Suprapubic skin (tissue), 4 donors: Measurements from ENCODE around the gene MYH14. TPM values are rescaled to one million over a fixed set of nuclear protein-coding genes. Genes with fewer than 3 reads are reported as not detected.
A peak's percentile ranks its signal among the peaks of the same experiment; 100 is the strongest.

Experiments used
- DNase-seq, 2 donors: peaks; one replicate each; pipeline ENCODE4 v3.0.0-alpha.2; 2019; ENCODE audit warnings: low spot score in 2 of 2
- H3K27ac ChIP-seq: fragments of 200-600 bp; sonication (generic); one replicate; pipeline ENCODE4 v1.5.1; 2019
- H3K27me3 ChIP-seq: fragments of 200-600 bp; sonication (generic); one replicate; pipeline ENCODE4 v1.5.1; 2019
- H3K36me3 ChIP-seq: fragments of 200-600 bp; sonication (generic); one replicate; pipeline ENCODE4 v1.5.1; 2019
- H3K4me1 ChIP-seq: fragments of 200-600 bp; sonication (generic); one replicate; pipeline ENCODE4 v1.5.1; 2019
- H3K4me3 ChIP-seq: fragments of 200-600 bp; sonication (generic); one replicate; pipeline ENCODE4 v1.5.1; 2019; ENCODE audit warnings: mild to moderate bottlenecking
- H3K9me3 ChIP-seq: fragments of 200-600 bp; sonication (generic); one replicate; pipeline ENCODE4 v1.5.1; 2019
- CTCF ChIP-seq, 2 donors: fragments of 200-600 bp in 1 of 2; fragments of 450-650 bp in 1 of 2; sonication (generic) in 1 of 2; IDR thresholded peaks; one replicate each; pipeline ENCODE4 v1.5.1; 2016 to 2019; ENCODE audit warnings: antibody characterized with exemption in 2 of 2, mild to moderate bottlenecking in 1 of 2, moderate library complexity in 1 of 2
- EP300 ChIP-seq: sonication (generic); formaldehyde crosslinking; IDR thresholded peaks from one replicate; pipeline ENCODE4 v1.6.1; 2017; ENCODE audit warnings: antibody characterized with exemption
- POLR2A ChIP-seq, 2 donors: fragments of 450-650 bp; IDR thresholded peaks; one replicate each; pipeline ENCODE4 v1.6.1; 2017; ENCODE audit warnings: antibody characterized with exemption in 2 of 2, mild to moderate bottlenecking in 2 of 2, moderate library complexity in 2 of 2
- POLR2AphosphoS5 ChIP-seq, 3 donors: sonication (generic); formaldehyde crosslinking; IDR thresholded peaks; one replicate each; pipeline ENCODE4 v1.6.1; 2017; ENCODE audit warnings: antibody characterized with exemption in 3 of 3
- WGBS: methylation state at CpG from one replicate; pipeline ENCODE4 v1.1.5; 2018; 5-methylcytosine and 5-hydroxymethylcytosine counted together
- total RNA-seq, 4 donors: library from RNA; depleted of rRNA; stranded (reverse); fragments of >200 nt; gene quantifications; one replicate each; pipeline ENCODE4 v1.1.0, GENCODE V29; 2016

Gene MYH14
- total RNA-seq, 4 donors from 2014 or later, result 84.8 to 116 (median 104) TPM

- Histone ChIP-seq H3K4me3 (no peak overlapping the region), H3K36me3 (peaks cover 14% of the 10 kb centered on the region), H3K27me3 (no peaks in the 10 kb centered on the region), H3K4me1 (no peaks in the 10 kb centered on the region), H3K27ac (no peak overlapping the region), H3K9me3 (no peaks in the 10 kb centered on the region)
- 93% methylated on average over 8 of the region's 10 CpGs for WGBS
- no peak for DNase-seq
- TF ChIP-seq CTCF (IDR thresholded peaks at IDR 0.05) (no peak), POLR2A (IDR thresholded peaks at IDR 0.05) (no peak), EP300 (no peak), POLR2AphosphoS5 (IDR thresholded peaks at IDR 0.05) (no peak)
These were observed 53.7 kb downstream of the MYH14 start for GRCh38 chr19:50257141-50257540.

- H3K36me3 ChIP-seq, result peaks cover 13% of the 10 kb centered on the region
- H3K27ac ChIP-seq, result no peak overlapping the region
- peak; percentile 10 to 13 for TF ChIP-seq CTCF (IDR thresholded peaks at IDR 0.05)
- no peak for TF ChIP-seq POLR2A (IDR thresholded peaks at IDR 0.05)
- H3K27me3 ChIP-seq, result no peaks in the 10 kb centered on the region
- no peaks in the 10 kb centered on the region for H3K4me1 ChIP-seq
- no peak for DNase-seq
- H3K4me3 ChIP-seq, result no peak overlapping the region
- WGBS, result 46% methylated on average over 14 of the region's 25 CpGs
- no peaks in the 10 kb centered on the region for H3K9me3 ChIP-seq
These were observed 55.5 kb downstream of the MYH14 start for GRCh38 chr19:50258918-50259372.

- Histone ChIP-seq H3K9me3 (no peaks in the 10 kb centered on the region), H3K27ac (no peak overlapping the region), H3K27me3 (no peaks in the 10 kb centered on the region), H3K4me1 (no peaks in the 10 kb centered on the region), H3K4me3 (no peak overlapping the region), H3K36me3 (peaks cover 10% of the 10 kb centered on the region)
- WGBS, result 77% methylated on average over 5 of the region's 16 CpGs
- no peak for TF ChIP-seq POLR2AphosphoS5 (IDR thresholded peaks at IDR 0.05)
- TF ChIP-seq CTCF (IDR thresholded peaks at IDR 0.05), result no peak
- no peak for TF ChIP-seq EP300
- TF ChIP-seq POLR2A (IDR thresholded peaks at IDR 0.05), result no peak
- no peak for DNase-seq
These were observed 58.1 kb downstream of the MYH14 start for GRCh38 chr19:50261446-50261970.

GRCh38 chr19:50263176-50263575 lies 59.8 kb downstream of the MYH14 start:
- no peak overlapping the region for H3K27ac ChIP-seq
- H3K36me3 ChIP-seq, result peaks cover 8% of the 10 kb centered on the region
- WGBS, result 93% methylated on average over 7 of the region's 8 CpGs
- H3K4me3 ChIP-seq, result no peak overlapping the region
- no peak for TF ChIP-seq CTCF (IDR thresholded peaks at IDR 0.05)
- no peak for TF ChIP-seq EP300
- no peak for TF ChIP-seq POLR2AphosphoS5 (IDR thresholded peaks at IDR 0.05)
- TF ChIP-seq POLR2A (IDR thresholded peaks at IDR 0.05), result no peak
- H3K27me3 ChIP-seq, result no peaks in the 10 kb centered on the region
- no peaks in the 10 kb centered on the region for H3K4me1 ChIP-seq
- no peaks in the 10 kb centered on the region for H3K9me3 ChIP-seq
- DNase-seq, result no peak

GRCh38 chr19:50264483-50265186 lies 61.2 kb downstream of the MYH14 start:
- Histone ChIP-seq H3K36me3 (peaks cover 18% of the 10 kb centered on the region), H3K27ac (no peak overlapping the region), H3K27me3 (peaks cover 4% of the 10 kb centered on the region), H3K4me3 (no peak overlapping the region), H3K9me3 (no peaks in the 10 kb centered on the region), H3K4me1 (no peaks in the 10 kb centered on the region)
- no peak for DNase-seq
- TF ChIP-seq POLR2AphosphoS5 (IDR thresholded peaks at IDR 0.05) (no peak), POLR2A (IDR thresholded peaks at IDR 0.05) (no peak), CTCF (IDR thresholded peaks at IDR 0.05) (no peak), EP300 (no peak)
- WGBS, result 74% methylated on average over 4 of the region's 8 CpGs
